ENCODE data around the gene TTC12. TPM values are rescaled to one million over a fixed set of nuclear protein-coding genes. Genes with fewer than 3 reads are reported as not detected.
A peak's percentile ranks its signal among the peaks of the same experiment; 100 is the strongest.

TTC12 gene
- total and polyA plus RNA-seq, 9 of the 15 experiments (the other 6 are each of a cell fraction or from before 2014, with no cell fraction given) = 5.1 to 19.9 (median 13.4) TPM

DNA sequence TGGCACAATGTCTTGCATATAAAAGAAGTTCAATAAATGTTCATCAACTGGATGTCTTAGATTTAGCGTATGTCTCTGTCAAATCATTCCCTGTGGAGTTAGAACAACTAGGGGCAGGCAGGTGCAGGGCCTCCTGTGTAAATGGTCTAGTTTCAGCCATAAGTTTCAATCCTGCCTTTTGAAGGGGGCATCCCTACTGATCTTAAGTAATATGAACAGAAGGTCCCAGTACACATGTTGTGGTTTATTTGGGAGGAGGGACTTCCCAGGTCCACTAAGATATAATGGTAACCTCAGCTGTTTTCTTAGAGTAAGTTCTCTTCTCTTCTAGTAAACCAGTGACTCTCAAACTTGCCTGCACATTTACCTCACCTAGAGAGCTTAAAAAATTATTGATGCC lies 19.8 kb downstream of the TTC12 start:
- no peaks in the 10 kb centered on the region for H3K9me3 ChIP-seq (replicated peaks; ENCODE audit: control insufficient read depth, insufficient read depth, low read depth, low read length)
- H4K20me1 ChIP-seq (replicated peaks; ENCODE audit: control insufficient read depth, insufficient read depth, low read length) = no peaks in the 10 kb centered on the region
- POLR2A ChIA-PET = no interaction called here
- no peaks in the 10 kb centered on the region for H3K27me3 ChIP-seq (ENCODE audit: control insufficient read depth in 2 of 2, insufficient read depth in 2 of 2, low read length in 2 of 2)
- no peak overlapping the region for H3K9ac ChIP-seq (ENCODE audit: insufficient read depth in 1 of 2, low read depth in 2 of 2, low read length in 2 of 2)
- H3K36me3 ChIP-seq (ENCODE audit: control insufficient read depth, insufficient read depth, low read length) = no peaks in the 10 kb centered on the region
- DNase-seq (ENCODE audit: extremely low read depth in 1 of 4, low spot score in 3 of 4) (no peak), ATAC-seq (no peak), FAIRE-seq (no peak)
- intact Hi-C loops (cut with micrococcal nuclease) = no loop called here
- in situ Hi-C loops (cut with MboI) = no loop called here
- no peak overlapping the region for H3K4me2 ChIP-seq (ENCODE audit: insufficient read depth, low read length)
- H3K4me3 ChIP-seq = no peak overlapping the region
- BruUV-seq (replicated peaks) = no TSS peak
- 82% methylated on average over 1 of the region's 1 CpG for WGBS (ENCODE audit: insufficient coverage, low coverage, missing lambda C conversion rate)
- TF ChIP-seq ZNF12 (CRISPR knock-in tag; IDR thresholded peaks at IDR 0.05) (no peak), CCAR2 (IDR thresholded peaks at IDR 0.05; ENCODE audit: low read depth, low read length) (no peak), TFE3 (CRISPR knock-in tag; IDR thresholded peaks at IDR 0.05) (no peak), NEUROD1 (IDR thresholded peaks at IDR 0.05; ENCODE audit: borderline replicate concordance, low read depth, low read length, partially characterized antibody) (no peak), SMARCA4 (IDR thresholded peaks at IDR 0.05) (no peak)
- no peaks in the 10 kb centered on the region for H3K9me1 ChIP-seq (ENCODE audit: control insufficient read depth, insufficient read depth, low read length)
- CTCF ChIA-PET (ENCODE audit: low intra/inter-chr PET ratio) = no interaction called here
- no peak overlapping the region for H3K27ac ChIP-seq (ENCODE audit: extremely low read depth, low read depth, low read length)
- no peaks in the 10 kb centered on the region for H3K4me1 ChIP-seq (replicated peaks in 1 of 2; ENCODE audit: control insufficient read depth in 2 of 2, insufficient read depth in 2 of 2, low read length in 2 of 2)
- H3K79me2 ChIP-seq (ENCODE audit: control insufficient read depth, insufficient read depth, low read length) = no peaks in the 10 kb centered on the region
- no peak overlapping the region for H2AFZ ChIP-seq (ENCODE audit: low read depth, low read length)

- ChIA-PET POLR2A (no interaction called here), CTCF (ENCODE audit: low intra/inter-chr PET ratio) (no interaction called here)
- no peak overlapping the region for H3K4me3 ChIP-seq
- no peaks in the 10 kb centered on the region for H3K27me3 ChIP-seq (ENCODE audit: control insufficient read depth in 2 of 2, insufficient read depth in 2 of 2, low read length in 2 of 2)
- ATAC-seq (0 out of 3 replicates have a peak, but pooled peaks have one; percentile 34), DNase-seq (ENCODE audit: extremely low read depth in 1 of 4, low spot score in 3 of 4) (peak in 1 of 4 experiments; percentile 9), FAIRE-seq (no peak)
- no peak overlapping the region for H2AFZ ChIP-seq (ENCODE audit: low read depth, low read length)
- H3K79me2 ChIP-seq (ENCODE audit: control insufficient read depth, insufficient read depth, low read length) = no peaks in the 10 kb centered on the region
- no TSS peak for BruUV-seq (replicated peaks)
- H3K4me1 ChIP-seq (replicated peaks in 1 of 2; ENCODE audit: control insufficient read depth in 2 of 2, insufficient read depth in 2 of 2, low read length in 2 of 2) = no peaks in the 10 kb centered on the region
- H3K27ac ChIP-seq (ENCODE audit: extremely low read depth, low read depth, low read length) = no peak overlapping the region
- H3K36me3 ChIP-seq (ENCODE audit: control insufficient read depth, insufficient read depth, low read length) = peaks cover 4% of the 10 kb centered on the region; the same call in 2 of the 3 replicates
- H3K4me2 ChIP-seq (ENCODE audit: insufficient read depth, low read length) = no peak overlapping the region
- intact Hi-C loops (cut with micrococcal nuclease) (no loop called here), in situ Hi-C loops (cut with MboI) (no loop called here)
- WGBS (ENCODE audit: insufficient coverage, low coverage, missing lambda C conversion rate) = 45% methylated on average over 4 of the region's 4 CpGs
- no peaks in the 10 kb centered on the region for H4K20me1 ChIP-seq (replicated peaks; ENCODE audit: control insufficient read depth, insufficient read depth, low read length)
- H3K9me1 ChIP-seq (ENCODE audit: control insufficient read depth, insufficient read depth, low read length) = no peaks in the 10 kb centered on the region
- no peaks in the 10 kb centered on the region for H3K9me3 ChIP-seq (replicated peaks; ENCODE audit: control insufficient read depth, insufficient read depth, low read depth, low read length)
- H3K9ac ChIP-seq (ENCODE audit: insufficient read depth in 1 of 2, low read depth in 2 of 2, low read length in 2 of 2) = no peak overlapping the region
- TF ChIP-seq ELF1 (tag; IDR thresholded peaks at IDR 0.05) = no peak
- TF ChIP-seq, protein P1, sequence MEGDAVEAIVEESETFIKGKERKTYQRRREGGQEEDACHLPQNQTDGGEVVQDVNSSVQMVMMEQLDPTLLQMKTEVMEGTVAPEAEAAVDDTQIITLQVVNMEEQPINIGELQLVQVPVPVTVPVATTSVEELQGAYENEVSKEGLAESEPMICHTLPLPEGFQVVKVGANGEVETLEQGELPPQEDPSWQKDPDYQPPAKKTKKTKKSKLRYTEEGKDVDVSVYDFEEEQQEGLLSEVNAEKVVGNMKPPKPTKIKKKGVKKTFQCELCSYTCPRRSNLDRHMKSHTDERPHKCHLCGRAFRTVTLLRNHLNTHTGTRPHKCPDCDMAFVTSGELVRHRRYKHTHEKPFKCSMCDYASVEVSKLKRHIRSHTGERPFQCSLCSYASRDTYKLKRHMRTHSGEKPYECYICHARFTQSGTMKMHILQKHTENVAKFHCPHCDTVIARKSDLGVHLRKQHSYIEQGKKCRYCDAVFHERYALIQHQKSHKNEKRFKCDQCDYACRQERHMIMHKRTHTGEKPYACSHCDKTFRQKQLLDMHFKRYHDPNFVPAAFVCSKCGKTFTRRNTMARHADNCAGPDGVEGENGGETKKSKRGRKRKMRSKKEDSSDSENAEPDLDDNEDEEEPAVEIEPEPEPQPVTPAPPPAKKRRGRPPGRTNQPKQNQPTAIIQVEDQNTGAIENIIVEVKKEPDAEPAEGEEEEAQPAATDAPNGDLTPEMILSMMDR (IDR thresholded peaks at IDR 0.05 in 2 of 3, conservative IDR thresholded peaks at IDR 0.05 in 1 of 3; ENCODE audit: insufficient read depth in 2 of 3, low read depth in 1 of 3, low read length in 3 of 3) = 0 out of 6 replicates have a peak, but pooled peaks of 1 of the 3 experiments have one; percentile 11
These were observed 24.3 kb downstream of the TTC12 start for GRCh38 chr11:113338730-113339129.
